Endothelial cell (in vitro differentiated cells): ENCODE data around the gene FAR2. TPM values are rescaled to one million over a fixed set of nuclear protein-coding genes. Genes with fewer than 3 reads are reported as not detected.
"Not testable (repeated sequence)": the region's sequence is repeated elsewhere in the genome, so short reads cannot be mapped to it uniquely, and the experiment has no call there.

Experiments
- DNase-seq: peaks from one replicate; pipeline ENCODE4 v3.0.0; 2021; ENCODE audit warnings: low spot score
- H3K27ac Mint-ChIP-seq: one replicate; pipeline ENCODE4 v1.8.0; 2021; ENCODE audit warnings: mixed read lengths, inconsistent platforms; ENCODE audit not compliant: unreplicated experiment
- H3K27me3 Mint-ChIP-seq: one replicate; pipeline ENCODE4 v1.8.0; 2021; ENCODE audit warnings: mild to moderate bottlenecking, moderate library complexity, mixed read lengths, inconsistent platforms; ENCODE audit not compliant: unreplicated experiment
- H3K36me3 Mint-ChIP-seq: one replicate; pipeline ENCODE4 v1.8.0; 2021; ENCODE audit warnings: mild to moderate bottlenecking, low read depth, mixed read lengths, inconsistent platforms; ENCODE audit not compliant: unreplicated experiment
- H3K4me1 Mint-ChIP-seq: one replicate; pipeline ENCODE4 v1.8.0; 2021; ENCODE audit warnings: mild to moderate bottlenecking, mixed read lengths, inconsistent platforms; ENCODE audit not compliant: unreplicated experiment
- H3K4me3 Mint-ChIP-seq: one replicate; pipeline ENCODE4 v1.8.0; 2021; ENCODE audit warnings: mild to moderate bottlenecking, mixed read lengths, inconsistent platforms; ENCODE audit not compliant: unreplicated experiment
- H3K9me3 Mint-ChIP-seq: one replicate; pipeline ENCODE4 v1.8.0; 2021; ENCODE audit warnings: mixed read lengths, inconsistent platforms; ENCODE audit not compliant: unreplicated experiment
- total RNA-seq: library from RNA; stranded (reverse); fragmentation: NEBNext Ultra II Directional; extraction: Animal tissue kit (Norgen Biotek cat#: 25700); gene quantifications from one replicate; pipeline ENCODE4 v1.2.1, GENCODE V29; 2021; ENCODE audit not compliant: unreplicated experiment
- TF ChIP-seq, protein P1 (sequence below): fragments of 200-600 bp; sonication (generic); IDR thresholded peaks from one replicate; pipeline ENCODE4 v1.5.0; 2021; ENCODE audit warnings: antibody characterized with exemption; ENCODE audit not compliant: unreplicated experiment

The FAR2 gene
- total RNA-seq, 1 donor from 2014 or later: 104 TPM

DNA sequence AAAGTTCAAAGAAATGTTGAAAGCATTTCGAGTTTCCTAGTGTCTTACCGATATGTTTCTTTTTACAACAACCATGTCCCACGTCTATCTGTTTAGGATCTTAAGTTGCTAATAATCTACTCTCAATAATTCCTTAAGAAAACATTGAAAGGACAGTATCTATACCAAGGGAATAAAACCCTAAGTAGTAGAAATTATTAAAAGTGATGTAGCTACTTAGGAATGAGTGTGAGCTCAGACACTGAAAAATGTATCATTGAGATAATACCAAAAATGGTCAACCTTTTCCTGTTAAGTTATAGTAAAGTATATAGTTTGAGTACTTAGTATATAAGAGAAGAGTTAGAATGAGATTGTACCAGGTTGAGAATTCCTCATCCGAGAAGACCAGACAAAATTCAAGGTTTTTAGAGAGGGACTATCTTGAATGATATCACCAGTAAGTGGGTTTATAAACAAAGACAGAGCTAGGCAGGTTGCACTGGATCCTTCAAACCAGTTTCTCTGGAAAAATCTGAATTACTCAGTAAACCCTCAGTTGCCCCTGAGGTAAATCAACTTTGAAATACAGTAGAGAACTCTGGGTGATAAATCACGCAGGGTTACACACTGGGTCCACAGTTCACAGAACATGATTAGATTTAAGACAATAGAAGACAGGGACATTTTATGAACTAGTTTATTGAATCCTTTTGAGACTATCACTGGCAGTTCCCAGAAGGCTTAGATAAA lies 135.1 kb downstream of the FAR2 start:
- no peak for DNase-seq
- peaks cover 27% of the 10 kb centered on the region for H3K4me1 Mint-ChIP-seq
- TF ChIP-seq, protein P1, sequence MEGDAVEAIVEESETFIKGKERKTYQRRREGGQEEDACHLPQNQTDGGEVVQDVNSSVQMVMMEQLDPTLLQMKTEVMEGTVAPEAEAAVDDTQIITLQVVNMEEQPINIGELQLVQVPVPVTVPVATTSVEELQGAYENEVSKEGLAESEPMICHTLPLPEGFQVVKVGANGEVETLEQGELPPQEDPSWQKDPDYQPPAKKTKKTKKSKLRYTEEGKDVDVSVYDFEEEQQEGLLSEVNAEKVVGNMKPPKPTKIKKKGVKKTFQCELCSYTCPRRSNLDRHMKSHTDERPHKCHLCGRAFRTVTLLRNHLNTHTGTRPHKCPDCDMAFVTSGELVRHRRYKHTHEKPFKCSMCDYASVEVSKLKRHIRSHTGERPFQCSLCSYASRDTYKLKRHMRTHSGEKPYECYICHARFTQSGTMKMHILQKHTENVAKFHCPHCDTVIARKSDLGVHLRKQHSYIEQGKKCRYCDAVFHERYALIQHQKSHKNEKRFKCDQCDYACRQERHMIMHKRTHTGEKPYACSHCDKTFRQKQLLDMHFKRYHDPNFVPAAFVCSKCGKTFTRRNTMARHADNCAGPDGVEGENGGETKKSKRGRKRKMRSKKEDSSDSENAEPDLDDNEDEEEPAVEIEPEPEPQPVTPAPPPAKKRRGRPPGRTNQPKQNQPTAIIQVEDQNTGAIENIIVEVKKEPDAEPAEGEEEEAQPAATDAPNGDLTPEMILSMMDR: no peak
- H3K36me3 Mint-ChIP-seq: peaks cover 16% of the 10 kb centered on the region
- H3K4me3 Mint-ChIP-seq: peak overlapping the region; percentile 47
- no peak overlapping the region for H3K27ac Mint-ChIP-seq
- H3K27me3 Mint-ChIP-seq: no peaks in the 10 kb centered on the region
- no peaks in the 10 kb centered on the region for H3K9me3 Mint-ChIP-seq

DNA sequence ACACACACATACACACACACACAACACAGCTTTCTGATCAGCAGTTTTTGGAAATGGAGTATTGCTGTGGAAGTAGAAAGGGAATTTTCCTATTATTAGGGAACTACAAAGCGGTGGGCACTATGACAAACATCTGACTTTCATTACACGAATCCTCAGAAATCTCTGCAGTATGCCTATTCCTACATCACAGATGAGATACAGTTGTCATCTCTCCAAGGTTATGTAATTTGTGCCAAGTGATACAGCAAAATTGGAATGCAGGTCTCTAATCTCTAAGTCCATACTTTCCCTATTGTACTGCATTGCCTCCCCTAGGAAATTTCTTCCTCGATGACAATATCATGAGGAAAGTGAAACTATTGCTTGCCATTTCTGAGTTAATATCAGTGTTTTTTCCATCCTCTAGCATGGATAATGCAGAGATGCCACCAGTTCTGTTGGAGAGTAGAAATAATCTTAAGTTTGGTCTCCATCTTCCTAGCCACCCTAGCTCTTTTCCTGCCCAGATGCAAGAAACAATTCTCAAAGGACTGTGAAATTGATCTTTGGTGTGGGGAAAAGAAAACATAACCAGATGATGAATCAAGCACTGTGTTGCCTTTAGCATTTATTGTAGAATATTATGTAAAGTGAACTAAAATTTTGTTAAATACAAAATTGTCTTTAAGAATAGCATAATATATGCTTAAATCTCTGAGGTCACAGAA lies 137.2 kb downstream of the FAR2 start:
- TF ChIP-seq, protein P1: no peak
- Mint-ChIP-seq H3K27me3 (peaks cover 2% of the 10 kb centered on the region), H3K4me1 (peaks cover 16% of the 10 kb centered on the region), H3K27ac (no peak overlapping the region), H3K9me3 (no peaks in the 10 kb centered on the region), H3K36me3 (peaks cover 21% of the 10 kb centered on the region), H3K4me3 (no peak overlapping the region)
- DNase-seq: no peak

DNA sequence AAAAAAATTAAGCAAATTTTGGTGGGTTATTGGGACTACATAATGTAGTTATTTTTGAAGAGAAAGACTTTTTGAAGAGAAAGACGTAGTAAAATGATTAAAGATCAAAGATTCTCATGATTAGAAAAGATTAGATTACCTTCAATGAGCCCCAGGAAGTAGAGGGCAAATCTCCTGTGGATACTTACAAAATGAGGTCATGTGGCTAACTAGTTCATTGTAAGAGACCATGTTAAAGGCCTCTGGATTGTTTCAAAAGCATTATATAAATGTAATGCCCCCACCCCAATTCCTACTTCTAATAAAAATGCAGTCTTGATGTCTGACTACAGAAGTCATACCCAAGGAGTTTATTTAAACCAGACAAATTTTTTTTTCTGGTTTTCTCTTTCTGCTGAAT lies 138.5 kb downstream of the FAR2 start:
- TF ChIP-seq, protein P1: no peak
- no peaks in the 10 kb centered on the region for H3K9me3 Mint-ChIP-seq
- DNase-seq: no peak
- peaks cover 5% of the 10 kb centered on the region for H3K4me1 Mint-ChIP-seq
- H3K4me3 Mint-ChIP-seq: no peak overlapping the region
- no peak overlapping the region for H3K27ac Mint-ChIP-seq
- peaks cover 2% of the 10 kb centered on the region for H3K27me3 Mint-ChIP-seq
- H3K36me3 Mint-ChIP-seq: peaks cover 21% of the 10 kb centered on the region

DNA sequence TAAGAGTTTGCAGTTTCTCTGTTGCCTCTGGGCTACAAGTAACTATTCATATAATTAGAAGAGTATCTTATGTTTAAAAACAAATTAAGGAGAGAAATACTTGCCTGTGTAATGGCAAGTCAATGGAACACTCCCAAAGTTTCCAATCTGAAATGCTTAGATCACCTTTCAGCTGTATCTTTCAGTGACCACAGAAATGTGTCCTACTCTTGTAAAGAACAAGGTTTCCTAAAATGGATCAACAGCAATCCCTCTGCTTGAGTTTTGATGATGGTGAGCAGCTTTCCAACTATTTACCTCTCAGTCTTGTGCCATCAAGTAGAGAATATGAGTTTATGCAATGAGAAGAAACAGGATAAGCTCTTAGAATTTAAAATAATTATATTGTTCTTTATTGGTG lies 139.0 kb downstream of the FAR2 start:
- no peak for DNase-seq
- no peak overlapping the region for H3K4me3 Mint-ChIP-seq
- H3K9me3 Mint-ChIP-seq: no peaks in the 10 kb centered on the region
- TF ChIP-seq, protein P1: no peak
- peaks cover 4% of the 10 kb centered on the region for H3K4me1 Mint-ChIP-seq
- no peak overlapping the region for H3K27ac Mint-ChIP-seq
- H3K27me3 Mint-ChIP-seq: peaks cover 2% of the 10 kb centered on the region
- H3K36me3 Mint-ChIP-seq: peaks cover 21% of the 10 kb centered on the region

DNA sequence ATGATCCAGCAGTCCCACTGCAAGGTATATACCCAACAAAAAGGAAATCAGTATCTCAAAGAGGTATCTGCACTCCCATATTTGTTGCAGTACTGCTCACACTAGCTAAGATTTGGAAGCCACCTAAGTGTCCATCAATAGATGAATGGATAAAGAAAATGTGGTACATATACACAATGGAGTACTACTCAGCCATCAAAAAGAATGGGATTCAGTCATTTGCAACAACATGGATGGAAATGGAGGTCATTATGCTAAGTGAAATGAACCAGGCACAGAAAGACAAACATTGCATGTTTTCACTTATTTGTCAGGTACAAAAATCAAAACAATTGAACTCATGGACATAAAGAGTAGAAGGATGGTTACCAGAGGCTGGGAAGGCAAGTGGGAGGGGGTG lies 141.4 kb downstream of the FAR2 start:
- H3K4me1 Mint-ChIP-seq, DNase-seq, H3K4me3 Mint-ChIP-seq, H3K27ac Mint-ChIP-seq, H3K9me3 Mint-ChIP-seq, H3K27me3 Mint-ChIP-seq: not testable (repeated sequence)
- peaks cover 14% of the 10 kb centered on the region for H3K36me3 Mint-ChIP-seq
